ENCODE measurements around the gene DDX51.

The DDX51 gene

DNA sequence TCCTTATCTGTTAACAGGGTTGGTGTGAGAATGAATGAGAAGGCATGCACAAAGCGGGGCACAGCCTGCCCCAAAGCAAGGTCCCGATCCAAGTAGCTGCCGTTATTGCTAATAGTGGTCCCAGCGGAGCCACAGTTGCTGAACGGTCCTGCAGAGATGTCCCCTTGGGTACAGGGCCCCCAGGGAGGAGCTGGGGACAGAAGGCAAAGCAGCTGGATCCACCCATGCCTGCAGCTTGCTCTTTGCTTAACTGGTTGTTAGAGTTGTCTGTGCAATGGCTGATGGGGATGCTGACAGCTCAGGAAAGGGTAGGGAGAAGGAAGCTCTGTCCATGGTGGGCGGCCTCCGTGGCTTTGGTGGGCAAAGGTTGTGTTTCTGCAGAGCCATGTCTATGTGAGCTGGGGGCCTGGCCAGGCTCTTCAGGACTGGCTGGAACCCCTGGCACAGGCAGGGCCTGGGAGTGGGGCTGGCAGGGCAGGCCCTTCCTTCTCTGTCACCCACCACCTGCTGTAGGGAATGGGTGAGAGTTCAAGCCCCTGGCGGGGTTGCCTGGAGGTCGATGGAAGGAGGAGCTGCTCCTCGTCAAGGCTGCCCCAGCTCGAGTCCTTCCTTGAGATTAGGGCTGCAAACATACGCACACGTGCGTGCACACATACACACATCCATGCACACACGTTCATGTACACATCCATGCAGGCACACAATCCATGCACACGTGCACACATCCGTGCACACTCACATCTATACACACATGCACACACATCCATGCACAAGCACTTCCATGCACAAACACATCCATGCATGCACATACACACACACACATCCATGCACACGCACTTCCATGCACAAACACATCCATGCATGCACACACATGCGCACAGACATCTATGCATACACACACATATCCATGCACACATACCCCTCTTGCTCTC is 35.6 kb upstream of the DDX51 start:
- DNase-seq = no peak

GRCh38 chr12:132178801-132179401 is 34.8 kb upstream of the DDX51 start:
- peak; percentile 60 for DNase-seq

DNA sequence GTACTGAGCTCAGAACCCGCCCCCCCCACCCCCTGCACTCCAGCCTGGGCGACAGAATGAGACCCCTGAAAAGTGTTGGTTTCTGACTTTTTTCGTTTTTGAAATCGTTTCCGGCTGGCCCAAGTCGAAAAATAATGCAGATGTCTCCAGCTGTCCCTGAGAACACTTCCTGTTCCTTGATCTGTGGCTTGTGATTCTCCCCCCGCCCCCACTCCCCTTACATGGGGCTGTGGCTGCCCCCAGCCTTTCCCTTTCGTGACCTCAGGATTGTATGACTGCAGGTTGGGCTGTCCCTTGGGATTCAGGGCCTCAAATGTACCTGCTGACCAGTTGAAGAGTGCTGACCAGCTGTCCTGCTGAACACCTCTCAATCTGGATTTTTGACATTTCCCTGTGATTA is 34.2 kb upstream of the DDX51 start:
- no peak for DNase-seq

DNA sequence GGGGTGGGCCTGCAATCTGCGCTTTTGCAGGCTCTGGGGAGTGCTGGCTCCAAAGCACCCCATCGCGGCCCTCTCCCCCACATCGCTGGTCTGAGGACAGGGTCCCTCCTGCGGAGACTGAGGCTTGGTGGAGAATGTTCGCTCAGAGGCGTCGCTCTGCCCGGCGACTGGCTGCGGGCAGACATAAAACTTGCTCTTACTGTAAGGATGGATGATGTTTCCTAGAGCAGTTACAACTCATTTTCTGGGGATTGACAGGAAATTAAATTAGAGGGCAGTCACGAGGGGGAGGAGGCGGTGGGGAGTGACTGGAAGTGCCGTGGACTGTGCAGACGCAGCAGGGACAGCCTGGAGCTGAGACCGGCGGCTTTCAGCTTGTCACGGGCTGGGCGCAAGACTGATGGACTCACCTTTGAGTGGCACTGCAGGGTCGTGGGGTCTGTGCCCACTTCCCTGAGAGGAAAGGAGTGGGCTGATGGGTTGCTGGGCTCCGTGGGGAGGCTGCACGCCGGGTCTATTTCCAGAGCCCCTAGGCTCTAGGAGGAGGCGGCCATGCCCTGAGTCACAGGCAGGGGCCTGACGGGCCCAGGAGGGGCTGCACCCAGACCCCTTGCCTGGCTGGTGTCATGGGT is 32.9 kb upstream of the DDX51 start:
- DNase-seq = no peak

DNA sequence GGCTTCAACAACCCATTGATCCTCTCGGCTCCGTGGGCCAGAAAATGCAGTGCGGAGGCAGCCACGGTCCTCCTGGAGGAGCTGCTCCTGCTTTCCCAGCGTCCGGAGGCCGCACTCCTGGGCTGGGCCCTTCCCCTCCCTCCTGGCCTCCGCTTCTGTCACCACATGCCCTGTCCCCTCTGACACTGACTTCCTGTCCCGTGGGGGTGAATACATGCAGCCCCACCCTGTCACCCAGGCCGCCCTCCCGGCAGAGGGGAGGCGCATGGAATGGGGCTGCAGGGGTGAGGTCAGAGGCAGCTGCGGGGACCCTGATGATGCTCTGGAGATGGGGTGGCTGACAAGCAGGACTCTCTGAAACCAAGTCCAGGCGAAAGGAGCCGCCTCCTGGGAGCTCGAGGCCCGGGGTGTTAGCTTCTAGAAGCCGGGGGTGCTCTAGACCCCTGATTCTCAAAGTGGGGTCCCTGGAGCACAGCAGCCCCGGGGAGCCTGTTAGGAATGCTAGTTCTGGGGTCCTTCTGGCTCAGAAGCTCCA is 32.3 kb upstream of the DDX51 start:
- no peak for DNase-seq

GRCh38 chr12:132175496-132176384 is 31.6 kb upstream of the DDX51 start:
- DNase-seq = no peak

GRCh38 chr12:132174839-132175490 is 30.8 kb upstream of the DDX51 start:
- DNase-seq = no peak

DNA sequence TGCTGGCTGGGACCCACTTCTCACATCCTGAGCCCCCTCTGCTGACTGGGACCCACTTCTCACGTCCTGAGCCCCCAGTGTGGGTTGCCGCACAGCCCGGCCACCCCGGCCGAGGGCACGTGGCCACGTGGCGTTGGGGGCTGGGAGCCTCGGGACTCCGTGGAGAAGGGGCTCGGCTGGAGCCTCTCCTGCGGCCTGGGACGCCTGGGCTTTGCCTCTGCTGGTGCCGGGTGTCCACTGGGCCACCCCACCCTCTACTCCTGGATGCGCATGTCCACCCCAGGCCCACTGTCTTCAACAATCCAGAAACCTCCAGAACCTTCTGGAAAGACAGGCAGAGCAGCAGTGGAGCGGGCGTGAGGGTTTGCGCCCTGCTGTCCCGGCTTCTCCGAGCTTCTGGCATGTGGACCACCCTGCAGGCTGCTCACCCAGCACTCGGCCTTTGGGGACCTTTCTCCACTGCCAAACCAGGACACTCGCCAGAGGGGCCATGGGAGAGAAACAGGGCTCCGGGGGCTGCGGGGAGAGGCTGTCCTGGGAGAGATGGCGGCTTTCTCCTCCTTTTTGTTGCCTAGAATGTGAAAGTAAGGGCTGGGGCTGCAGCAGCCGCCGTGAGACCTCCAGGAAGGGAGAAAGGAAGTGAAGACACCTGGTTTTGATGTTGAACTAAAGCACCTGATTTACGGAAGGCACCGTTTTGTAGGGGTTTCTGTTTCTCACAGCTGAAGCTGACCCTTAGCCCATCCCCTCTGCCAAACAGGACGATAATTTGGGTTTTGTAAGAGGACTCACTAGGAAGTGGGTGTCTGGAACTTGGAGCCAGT is 30.1 kb upstream of the DDX51 start:
- no peak for DNase-seq

DNA sequence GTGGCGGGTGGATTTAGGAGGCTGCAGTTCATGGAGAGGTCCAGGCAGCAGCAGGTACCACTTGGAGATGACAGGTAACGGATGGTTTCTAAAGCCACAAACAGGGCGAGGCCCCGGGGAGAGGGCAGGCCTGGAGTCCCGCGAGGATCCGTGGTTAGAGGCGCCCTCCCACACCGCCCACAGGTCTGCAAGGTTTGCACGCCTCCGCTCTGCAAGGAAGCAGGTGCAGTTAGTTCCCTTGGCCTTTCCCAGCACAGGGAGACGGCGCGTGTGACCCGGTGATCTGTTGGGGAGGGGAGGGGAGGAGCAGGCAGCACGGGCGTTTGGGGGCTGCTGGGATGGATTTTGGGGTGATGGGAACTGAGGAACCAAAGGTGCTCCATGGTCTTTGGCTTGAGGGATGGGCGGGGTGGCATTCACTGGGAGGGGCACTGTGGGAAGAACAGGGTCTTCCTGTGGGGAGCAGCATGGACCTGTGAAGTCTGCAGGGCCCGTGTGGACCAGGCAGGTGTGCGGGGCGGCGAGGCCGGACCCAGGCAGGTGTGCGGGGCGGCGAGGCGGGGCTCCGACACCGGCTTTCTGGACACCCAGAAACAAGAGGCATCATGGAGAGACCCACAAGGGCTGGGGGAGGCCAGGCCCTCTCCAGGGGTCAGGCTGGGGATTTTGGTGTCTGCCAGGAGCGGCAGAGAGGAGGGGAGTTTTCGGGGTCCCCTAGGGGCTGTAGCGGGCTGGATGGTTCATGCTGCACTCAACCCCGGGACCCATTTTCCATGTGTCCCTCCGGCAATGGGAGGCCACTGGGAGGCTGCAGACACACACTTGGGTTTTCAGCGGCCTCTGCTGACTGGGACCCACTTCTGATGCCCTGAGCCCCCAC is 29.3 kb upstream of the DDX51 start:
- peak; percentile 20 for DNase-seq

- DNase-seq = no peak
Measured at GRCh38 chr12:132172619-132173018, 28.5 kb upstream of the DDX51 start.

- DNase-seq = no peak
Measured at GRCh38 chr12:132171968-132172521, 27.9 kb upstream of the DDX51 start.

DNA sequence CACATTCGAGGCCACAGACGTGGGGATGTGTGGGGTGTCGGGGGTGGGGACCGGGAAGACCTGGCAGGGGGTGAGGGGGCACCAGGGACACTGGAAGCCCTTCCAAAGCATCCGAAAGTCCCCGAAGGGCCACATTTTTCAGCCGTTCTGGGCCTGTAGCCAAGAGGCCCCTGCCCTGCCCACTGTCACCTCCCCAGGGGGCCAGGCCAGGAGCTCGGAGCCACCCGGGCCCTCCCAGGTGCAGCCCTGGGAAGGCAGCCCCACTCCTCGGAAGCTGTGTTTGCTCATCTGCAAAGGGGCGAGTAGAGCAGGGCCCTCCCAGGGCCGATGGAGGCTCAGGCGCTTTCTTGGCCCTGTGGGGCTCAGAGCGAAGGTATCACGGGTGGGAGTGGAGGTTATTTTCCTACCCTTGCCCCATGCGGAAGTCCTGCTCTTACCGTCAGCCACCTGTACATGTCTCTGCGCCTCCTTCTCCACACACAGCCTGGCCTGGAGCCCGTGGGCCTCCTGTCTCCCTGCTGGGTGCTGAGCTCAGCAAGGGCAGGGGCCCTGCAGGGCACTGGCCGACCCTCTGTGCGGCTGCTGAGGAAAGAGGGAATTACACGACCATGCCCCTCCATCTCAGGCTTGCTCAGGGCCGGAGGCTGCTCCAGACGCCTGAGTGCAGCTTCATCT is 27.3 kb upstream of the DDX51 start:
- no peak for DNase-seq

DNA sequence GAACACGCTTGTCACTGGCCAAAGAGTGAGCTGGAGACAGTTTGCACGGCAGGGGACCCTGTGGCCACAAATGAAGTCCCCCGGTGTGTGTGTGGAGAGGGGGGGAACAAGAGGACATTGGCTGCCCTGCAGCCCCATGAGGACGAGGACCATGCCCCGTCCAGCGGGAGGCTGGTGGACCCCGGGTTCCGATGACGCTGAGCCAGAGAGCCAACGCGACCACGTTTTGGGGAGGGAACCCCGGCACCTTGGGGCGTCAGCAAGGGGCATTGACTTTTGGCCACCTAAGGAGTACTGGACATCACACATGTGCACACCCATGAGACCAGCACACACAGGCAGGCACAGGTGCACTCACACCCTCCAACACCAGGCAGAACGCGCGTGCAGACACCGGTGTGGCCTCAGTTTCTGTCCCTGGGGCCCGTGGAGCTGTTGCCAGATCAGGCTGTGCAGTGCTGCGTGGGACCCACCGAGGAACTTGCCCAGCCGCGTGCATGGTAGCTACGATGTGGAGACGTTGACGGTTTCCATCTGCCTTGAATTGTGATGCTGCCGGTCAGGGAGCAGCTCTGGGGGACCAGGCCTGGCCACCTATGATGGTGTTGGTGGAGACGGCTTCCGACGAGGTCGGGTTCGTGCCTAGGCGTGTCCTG is 26.6 kb upstream of the DDX51 start:
- DNase-seq = no peak

- DNase-seq = no peak
Measured at GRCh38 chr12:132170094-132170636, 26.0 kb upstream of the DDX51 start.

DNA sequence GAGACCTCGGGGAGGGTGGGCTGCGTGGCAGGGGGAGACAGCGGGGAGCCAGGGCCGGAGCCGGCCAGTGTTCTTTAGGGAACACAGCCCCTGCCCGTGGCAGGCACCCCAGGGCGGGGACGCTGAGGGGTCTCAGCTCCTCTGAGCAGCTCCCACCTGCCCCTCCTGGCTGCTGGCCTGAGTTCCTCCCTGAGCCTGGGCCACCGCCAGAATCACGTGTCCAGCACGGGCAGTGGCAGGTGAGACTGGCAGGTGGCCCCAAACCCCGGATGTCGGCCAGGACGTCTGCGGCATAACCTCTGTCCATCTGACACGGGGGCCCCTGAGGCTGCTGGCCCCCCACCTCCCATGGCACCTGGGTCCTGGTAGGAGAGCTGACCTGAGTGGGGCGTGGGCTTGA is 25.3 kb upstream of the DDX51 start:
- no peak for DNase-seq

GRCh38 chr12:132168311-132169031 is 24.4 kb upstream of the DDX51 start:
- no peak for DNase-seq

- DNase-seq = no peak
Measured at GRCh38 chr12:132167611-132168310, 23.6 kb upstream of the DDX51 start.

Data from activated effector memory CD4-positive, alpha-beta T cell treated with Interleukin-2 at 50 U/mL for 16 hours (primary cell).